GM12801 (cell line): ENCODE data around the gene ITGB3BP.

Source experiments
- TF ChIP-seq, protein P1 (sequence below): IDR thresholded peaks from one replicate; pipeline ENCODE4 v1.5.1; 2011; ENCODE audit warnings: control low read depth; ENCODE audit not compliant: insufficient read length; ENCODE audit errors: extremely low read depth

The ITGB3BP gene

DNA sequence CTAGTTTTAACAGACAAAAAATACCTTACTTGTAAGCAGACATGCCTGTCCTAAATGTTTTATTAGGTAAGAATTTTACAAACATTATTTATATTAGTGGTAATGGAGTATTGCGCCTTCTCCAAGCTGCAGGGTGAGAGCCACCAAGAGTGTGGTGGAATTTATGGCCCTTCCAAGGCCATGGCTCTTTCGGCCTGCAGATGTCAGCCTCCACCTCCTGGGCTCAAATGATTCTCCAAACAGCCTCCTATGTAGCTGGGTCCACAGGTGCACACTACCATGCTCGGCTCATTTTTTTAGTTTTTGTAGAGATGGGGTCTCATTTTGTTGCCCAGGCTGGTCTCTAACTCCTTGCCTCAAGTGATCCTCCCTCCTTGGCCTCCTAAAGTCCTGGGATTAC is 56.3 kb downstream of the ITGB3BP start:
- TF ChIP-seq, protein P1, sequence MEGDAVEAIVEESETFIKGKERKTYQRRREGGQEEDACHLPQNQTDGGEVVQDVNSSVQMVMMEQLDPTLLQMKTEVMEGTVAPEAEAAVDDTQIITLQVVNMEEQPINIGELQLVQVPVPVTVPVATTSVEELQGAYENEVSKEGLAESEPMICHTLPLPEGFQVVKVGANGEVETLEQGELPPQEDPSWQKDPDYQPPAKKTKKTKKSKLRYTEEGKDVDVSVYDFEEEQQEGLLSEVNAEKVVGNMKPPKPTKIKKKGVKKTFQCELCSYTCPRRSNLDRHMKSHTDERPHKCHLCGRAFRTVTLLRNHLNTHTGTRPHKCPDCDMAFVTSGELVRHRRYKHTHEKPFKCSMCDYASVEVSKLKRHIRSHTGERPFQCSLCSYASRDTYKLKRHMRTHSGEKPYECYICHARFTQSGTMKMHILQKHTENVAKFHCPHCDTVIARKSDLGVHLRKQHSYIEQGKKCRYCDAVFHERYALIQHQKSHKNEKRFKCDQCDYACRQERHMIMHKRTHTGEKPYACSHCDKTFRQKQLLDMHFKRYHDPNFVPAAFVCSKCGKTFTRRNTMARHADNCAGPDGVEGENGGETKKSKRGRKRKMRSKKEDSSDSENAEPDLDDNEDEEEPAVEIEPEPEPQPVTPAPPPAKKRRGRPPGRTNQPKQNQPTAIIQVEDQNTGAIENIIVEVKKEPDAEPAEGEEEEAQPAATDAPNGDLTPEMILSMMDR: no peak

GRCh38 chr1:63466181-63466580 is 56.8 kb downstream of the ITGB3BP start:
- TF ChIP-seq, protein P1: no peak

DNA sequence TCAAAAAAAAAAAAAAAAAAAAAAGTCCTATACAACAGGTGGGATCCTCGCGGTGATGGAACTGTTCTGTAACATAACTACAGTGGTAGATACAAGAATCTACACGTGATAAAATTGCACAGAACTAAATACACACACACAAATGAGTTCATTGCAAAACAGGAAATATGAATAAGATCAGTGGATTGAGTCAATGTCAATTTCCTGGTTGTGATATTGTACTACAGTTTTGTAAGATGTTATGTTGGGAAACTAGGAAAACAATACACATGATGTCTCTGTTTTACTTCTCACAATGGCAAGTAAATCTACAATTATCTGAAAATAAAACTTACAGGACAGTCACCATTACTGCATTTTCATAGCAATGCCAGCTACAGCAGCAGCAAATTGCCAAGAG is 59.8 kb downstream of the ITGB3BP start:
- TF ChIP-seq, protein P1: no peak

GRCh38 chr1:63461661-63462230 is 61.3 kb downstream of the ITGB3BP start:
- TF ChIP-seq, protein P1: no peak

DNA sequence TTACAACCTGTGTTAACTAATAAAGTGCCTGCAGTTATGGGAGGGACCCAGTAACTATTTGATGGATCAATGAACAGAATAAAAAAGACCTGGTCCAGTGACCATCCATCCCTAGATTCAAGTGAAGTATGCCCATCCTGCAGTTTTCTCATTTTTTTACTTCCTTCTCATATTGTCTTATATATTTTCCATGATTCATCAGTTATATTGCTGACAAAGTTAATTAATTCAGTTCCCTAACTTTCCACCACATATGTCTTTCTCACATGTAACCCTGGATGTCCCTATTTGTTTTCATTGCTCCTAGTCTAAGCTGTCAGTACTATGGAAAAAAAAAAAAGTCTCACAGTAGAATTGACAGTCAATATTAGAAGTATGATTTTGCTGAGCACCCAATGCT is 64.3 kb downstream of the ITGB3BP start:
- TF ChIP-seq, protein P1: no peak

DNA sequence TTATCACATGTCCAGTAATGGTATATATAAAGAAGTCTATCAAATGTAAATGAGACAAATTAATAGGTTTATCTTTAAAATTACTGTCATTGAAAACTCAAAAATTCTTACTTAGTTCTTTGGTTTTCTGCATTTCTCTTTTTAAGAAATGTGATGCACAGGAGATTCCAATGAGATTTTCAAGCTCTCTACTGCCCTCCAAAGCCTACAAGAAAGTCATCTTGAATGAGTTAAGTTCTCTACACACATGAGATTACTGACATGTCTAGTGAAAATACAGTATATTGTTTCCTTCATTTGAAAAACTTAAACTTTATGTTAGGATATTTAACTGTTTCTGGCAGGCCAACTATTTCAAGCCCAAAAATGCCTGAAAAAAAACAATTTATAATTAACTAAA is 68.8 kb downstream of the ITGB3BP start:
- TF ChIP-seq, protein P1: no peak

GRCh38 chr1:63453232-63453631 is 69.8 kb downstream of the ITGB3BP start:
- TF ChIP-seq, protein P1: no peak
